ENCODE measurements around the gene PNPLA8.
"Not testable (repeated sequence)": the region's sequence is repeated elsewhere in the genome, so short reads cannot be mapped to it uniquely, and the experiment has no call there.

Gene PNPLA8

DNA sequence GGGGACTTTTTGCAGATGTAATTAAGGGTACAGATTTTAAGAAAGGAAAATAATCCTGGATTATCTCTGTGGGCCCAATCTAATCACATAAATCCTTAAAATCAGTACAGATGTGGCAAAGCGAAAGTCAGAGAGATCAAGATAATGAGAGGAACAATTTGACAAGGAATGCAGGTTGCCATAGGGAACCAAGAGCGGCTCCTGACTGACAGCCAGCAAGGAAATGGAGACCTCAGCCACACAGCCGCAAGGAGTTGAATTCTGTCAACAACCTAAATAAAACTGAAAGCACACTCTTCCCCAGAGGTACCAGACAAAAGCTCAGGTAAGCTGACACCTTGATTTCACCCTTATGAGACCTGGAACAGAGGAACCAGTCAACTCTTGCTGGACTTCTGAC, 3.4 kb upstream of the PNPLA8 start:
- DNase-seq: no peak

DNA sequence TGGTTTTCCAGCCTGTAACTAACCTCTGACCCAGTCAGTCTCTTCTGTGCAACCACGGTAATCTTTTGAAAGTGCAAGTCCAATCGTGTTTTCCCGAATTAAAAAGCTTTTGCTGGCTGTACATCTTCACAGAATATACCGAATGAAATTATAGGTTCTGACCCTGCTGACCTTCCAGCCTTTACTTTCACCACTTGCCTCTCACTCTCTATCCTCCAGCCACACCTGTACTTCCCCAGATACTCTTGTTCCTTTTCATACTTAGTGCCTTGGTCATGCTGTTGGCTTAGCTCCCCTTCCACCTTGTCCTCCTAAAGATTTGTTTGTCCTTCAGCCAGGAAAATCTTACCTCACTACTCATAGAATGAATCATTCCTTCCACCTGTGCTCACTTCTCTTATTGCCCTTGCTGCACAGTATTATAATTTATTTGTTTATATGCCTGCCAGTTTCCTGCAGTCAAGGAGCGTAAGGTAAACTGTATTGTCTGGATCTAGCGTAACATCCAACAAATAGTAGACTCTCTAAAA, 2.3 kb upstream of the PNPLA8 start:
- DNase-seq: no peak

DNA sequence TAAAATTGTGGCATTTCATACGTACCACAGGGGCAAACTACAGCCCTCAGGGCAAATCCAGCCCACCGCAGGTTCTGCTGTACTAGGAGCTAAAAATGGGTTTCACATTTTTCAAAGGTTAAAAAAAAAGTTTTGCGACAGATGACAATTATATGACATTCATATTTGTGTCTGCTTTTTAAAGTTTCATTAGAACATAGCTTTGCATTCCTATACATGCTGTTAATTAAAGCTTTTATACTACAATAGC, 758 bp upstream of the PNPLA8 start:
- DNase-seq: no peak

DNA sequence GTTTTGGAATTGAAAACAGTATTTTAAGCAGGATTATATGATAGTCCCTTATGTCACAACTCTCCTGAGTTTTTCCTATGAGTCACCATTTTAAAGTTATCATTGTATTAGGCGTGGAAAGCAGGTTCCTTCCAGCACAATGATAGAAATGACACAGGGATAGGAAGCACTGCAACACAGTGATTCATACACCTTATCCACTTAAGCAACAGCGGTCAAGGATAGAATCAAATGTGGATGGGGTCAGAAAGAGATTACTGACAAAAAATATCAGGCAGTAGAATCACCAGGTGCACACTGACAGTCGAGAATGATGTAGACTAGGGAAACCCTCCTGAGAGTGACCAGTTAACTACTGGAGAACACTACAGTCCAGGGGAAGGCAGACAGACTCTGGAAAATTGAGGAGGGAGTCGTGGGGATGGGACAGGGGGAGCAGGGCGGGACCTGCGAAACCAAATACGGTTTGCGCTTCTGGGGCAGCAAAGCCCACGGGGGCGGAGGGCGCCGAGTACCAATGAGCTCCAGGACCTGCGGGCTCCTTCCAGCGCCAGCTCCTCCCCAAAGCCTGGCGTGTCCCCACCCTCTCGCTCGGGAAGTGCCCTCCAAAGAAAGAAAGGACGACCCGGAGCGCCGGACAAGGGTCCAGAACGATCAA, 479 bp downstream of the PNPLA8 start:
- DNase-seq: peak; percentile 66

DNA sequence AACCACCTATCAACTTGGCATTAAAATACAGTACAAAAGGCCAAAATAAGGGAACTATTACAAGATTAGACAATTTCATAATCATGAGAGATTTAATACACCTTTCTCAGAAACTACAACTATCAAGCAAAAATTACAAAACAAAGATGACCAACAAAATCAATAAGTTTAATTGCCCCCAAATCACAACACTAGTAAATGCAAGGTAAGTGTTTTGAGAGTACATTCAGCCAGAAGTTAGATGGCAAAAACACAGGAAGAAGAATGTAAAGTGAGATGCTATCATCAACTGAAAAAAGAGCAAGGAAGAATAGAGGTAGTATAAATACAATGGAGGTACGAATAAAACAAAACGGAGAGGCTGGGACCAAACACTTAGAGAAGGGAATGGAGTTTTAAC, 3.2 kb downstream of the PNPLA8 start:
- no peak for DNase-seq

DNA sequence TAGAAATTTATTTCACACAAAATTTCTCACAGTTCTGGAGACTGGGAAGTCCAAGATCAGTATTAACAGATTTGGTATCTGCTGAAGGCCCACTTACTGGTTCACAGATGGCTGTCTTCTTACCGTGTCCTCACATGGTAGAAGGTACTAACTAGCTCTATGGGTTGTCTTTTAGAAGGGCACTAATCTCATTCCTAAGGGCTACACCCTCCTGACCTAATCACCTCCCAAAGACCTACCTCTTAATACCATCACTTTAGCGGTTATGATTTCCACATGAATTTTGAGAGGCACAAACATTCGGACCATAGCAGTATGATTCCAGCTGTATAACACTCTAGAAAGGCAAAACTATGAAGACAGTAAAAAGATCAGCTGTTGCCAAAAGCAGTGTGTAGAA, 8.0 kb downstream of the PNPLA8 start:
- no peak for DNase-seq

DNA sequence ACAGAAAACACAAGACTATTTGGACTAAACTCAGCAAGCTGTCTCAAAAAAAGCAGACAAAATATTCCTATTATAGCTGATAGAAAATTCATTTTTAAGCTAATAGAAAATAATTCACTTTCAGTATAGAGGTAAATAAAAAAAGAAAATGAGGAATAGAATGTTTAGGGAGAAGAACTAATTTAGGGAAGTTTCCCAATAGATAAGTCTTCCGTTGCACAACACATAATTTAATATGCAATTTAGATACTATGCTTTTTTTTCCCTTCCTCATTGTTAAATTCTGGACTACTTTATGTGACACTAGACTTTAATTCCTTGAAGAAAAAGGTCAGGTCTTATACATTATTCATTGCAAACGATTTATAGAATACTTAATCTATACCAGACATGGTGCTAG, 10.3 kb downstream of the PNPLA8 start:
- DNase-seq: peak; percentile 25

DNA sequence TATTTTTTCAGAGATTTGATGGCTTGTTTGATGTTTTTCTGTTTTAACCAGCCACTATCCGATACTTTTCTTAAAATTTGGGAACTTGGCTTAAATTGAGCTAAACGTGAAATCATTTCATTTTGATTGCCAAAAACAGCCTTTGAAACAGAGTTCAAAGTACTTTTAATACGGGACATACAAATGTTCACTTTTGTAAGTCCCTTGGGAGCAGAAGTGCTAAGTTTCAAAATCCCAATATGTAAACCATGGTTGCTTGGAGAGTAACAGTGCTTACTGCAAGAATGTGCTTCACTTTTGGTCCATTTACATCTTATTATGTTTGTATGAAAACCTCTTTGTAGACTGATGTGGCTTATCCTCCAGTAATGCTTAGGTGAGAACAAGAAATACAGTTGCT, 10.9 kb downstream of the PNPLA8 start:
- no peak for DNase-seq

DNA sequence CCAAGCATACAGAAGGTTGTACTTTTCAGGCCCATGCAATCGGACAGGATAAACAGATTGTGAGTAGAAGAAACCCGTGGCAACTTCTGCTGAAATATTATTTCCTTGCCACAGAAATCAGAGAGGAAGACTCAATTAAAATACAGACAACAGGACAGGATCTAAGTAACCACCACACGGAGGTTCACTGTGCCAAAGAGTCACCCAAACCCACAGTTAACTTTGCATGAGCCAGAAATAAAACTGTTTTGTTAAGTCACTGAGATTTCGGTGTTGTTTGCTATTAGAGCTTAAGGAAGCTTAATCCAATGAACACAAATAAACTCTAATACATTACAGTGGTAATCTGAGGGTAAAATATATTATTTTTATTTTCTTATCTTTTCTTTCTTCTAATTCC, 14.0 kb downstream of the PNPLA8 start:
- no peak for DNase-seq

DNA sequence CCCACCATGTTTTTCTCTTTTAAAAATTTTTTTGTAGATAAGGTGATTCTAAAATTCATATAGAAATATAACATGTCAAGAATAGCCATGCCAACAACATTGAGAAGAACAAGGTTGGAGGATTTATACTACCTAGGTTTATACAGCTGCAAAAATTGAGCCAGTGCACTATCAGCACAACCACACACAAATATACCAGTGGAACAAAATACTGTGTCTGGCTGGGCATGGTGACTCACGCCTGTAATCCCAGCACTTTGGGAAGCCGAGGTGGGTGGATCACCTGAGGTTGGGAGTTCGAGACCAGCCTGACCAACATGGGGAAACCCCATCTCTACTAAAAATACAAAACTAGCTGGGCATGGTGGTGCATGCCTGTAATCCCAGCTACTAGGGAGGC, 21.4 kb downstream of the PNPLA8 start:
- DNase-seq: not testable (repeated sequence)

DNA sequence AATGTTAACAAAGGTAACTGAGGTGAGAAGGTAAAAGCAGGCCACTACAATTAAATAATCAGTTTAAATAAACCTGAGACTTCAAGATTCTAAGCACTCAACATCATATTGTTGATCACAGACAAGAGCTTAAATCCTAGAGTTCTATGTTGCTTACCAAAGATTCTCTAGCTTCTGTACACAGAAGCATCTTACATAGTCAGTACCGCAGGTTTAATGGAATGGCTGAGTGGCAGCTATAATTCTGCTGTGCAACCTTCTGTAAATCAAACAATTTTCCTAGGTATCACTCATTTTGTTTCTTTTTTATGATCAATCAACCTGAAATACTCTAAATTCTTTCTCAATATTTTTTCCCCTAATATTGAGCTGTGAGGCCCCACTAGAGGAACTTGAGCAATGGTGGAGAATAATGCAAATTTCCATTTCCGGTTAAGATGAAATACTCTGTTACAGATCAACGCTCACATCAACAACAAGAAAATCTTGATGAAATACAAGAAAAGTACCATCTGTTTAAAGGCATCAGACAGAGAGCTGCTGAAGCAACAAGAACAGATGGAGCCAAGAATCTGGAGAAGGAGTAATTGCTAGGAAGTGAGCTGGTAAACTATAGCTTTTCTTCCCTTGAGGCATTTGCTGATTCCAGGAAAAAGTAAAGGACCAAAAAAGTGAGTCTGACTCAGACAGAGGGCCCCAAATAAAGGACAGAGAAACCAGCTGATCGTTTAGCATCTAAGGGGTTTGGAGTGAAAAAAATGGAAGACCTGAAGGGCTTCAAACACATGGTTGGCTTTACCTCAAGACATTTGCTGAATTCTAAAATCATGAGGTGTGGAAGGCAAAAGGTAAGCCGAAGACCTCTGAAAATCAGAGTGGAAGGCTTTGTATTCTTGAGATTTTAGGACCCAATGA, 22.6 kb downstream of the PNPLA8 start:
- DNase-seq: peak; percentile 5

DNA sequence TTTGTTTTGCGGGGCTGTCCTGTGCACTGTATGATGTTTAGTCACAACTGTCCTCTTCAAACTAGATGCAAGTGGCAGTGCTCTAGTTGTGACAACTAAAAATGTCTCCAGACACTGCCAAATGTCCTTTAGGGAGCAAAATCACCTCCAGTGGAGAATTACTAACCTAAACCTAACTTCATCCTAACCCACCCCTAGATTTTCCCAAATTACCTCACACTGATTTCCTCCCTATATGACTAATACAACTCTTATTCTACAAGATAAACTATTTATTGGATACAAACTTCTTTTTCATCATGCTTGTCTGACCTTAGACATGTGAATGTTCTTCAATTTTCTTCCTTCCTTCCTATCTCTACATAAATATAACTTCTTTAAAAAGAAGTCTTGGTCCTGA, 26.4 kb downstream of the PNPLA8 start:
- no peak for DNase-seq

DNA sequence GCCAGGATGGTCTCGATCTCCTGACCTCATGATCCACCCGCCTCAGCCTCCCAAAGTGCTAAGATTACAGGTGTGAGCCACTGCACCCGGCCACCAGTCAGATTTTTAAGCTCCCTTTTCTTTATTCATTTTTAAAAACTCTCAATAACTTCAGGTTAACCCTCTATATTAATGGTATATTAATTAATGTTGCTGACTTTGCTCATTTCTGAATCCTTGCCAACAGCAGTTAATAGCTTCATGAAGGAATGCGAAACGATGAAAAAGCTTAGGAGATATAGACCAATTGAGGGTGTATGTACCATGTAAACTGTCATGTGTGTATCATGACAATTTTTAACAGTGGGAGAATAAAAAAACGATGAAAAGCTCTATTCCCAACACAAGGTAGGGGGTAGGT, 27.5 kb downstream of the PNPLA8 start:
- DNase-seq: no peak

DNA sequence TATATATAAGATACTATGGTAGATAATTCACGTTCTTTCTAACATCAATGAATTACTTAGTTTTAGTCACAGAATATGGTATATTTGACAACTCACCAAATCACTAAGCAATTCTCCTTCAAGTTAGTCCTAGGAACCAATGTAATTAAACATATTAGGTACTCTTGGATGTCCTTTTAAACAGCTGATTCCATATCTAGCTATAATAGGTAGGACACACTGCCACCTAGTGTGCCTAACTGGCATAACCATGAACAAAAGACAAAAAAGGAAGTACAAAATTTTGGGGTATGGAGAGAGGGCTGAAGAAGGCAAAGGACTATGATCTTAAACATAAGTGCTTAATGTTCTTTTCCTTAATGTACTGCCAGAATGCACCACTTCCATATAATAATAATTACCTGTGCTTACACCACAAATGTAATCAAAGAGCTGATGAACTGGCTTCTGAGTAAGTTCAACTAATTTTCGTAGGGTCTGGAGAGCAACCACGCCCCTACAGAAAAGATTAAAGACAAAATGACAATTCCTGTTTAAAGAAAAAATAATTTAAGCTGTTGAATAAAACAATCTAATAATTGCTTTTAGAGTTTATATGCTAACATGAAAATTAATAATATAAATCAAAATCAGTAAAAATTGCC, 28.7 kb downstream of the PNPLA8 start:
- DNase-seq: no peak

DNA sequence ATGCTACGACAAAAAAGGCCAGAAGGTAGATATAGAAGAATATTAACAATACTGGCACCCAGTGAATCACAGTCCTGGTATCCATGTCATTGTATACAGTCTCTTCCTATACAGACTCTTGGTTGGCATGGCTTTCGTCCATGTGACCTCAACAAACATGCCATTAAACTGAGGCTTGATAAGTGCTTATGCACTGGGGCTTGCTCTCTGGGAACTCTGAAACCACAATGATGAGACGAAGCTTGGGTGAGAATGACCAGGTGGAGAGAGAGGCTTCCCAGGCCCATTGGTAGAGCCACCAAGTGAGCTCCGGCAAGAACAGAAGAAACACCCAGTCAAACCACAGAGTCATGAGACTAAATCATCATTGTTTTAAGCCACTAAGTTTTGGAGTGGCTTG, 33.2 kb downstream of the PNPLA8 start:
- DNase-seq: no peak

DNA sequence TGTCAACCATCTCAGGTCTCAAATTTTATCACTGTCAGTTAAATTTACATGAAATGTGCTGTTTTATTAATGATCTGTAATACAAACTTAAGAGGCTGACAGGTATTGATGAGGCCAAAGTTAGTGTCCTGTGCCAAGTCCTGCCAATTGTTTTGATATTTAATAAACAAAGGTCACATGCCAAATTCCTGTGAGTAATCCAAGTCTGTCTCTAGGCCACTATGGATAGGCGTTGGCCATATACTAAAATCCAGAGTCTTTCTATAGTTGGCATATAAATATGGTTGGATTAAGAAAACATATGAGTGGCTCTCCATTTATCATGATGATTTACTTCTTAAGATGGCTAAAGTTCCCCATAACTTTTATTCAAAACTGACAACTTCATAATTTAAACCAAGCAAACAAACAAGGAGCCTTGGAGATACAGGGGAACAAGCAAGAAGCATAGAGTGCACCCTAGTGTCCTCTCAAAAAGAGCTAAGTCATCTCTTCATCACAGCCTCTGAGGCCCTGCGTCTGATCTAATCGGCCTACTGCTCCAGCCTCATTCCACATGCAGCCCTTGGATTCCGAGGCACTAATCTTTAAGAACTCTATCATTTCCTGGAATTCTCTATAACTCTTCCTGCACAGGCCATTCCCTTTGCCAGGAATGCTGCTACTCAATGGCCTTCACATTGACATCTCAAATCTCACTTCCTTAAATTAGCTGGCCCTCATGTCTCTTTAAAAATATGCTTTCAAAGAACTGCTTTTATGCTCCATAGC, 37.0 kb downstream of the PNPLA8 start:
- no peak for DNase-seq

DNA sequence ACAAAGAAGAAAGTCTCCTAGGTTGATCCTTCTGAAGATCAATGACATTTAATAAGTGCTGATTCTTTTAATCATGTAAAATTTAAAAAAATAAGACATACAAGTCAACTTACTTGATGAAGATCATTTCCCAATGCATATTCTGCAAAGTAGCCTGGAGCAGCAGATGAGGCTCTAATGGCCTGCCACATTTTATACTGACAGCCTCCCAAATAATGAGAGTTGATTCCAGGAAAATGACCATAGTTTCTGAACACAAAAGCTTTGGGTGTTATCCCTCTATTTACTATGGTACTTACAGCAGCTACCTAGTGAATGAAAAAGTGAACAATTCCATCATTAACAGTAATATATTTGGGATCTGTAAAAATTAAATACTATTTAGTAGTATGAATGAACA, 38.3 kb downstream of the PNPLA8 start:
- no peak for DNase-seq

DNA sequence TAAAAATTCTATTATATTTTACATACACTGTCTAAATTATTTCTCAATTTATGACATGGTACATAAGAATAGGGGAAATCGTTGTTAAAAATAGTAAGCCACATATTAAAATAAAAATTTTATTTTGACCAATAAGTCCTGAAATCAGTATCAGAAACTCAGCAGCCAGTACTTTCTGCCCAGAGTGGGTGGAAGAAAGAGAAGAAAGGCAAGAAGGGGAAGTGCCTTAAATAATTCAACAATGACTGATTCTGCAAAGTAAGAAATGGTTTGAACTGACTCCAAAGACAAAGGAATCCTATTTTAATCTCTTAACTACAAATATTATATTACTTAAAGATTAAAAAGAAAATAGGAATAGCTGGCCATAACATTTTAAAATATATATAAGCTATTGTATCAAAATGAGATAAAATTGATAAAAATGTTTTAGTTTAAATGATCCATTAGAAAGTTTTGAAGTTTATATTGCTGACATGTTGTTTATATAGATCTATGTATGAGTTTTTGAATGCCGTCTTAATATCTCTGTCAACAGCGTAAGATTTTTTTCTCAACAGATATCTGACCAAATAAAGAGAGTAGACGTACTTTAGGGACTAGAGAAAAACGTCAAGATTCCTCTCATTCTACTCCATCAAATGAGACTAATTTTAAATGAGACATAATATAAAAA, 39.5 kb downstream of the PNPLA8 start:
- DNase-seq: no peak

DNA sequence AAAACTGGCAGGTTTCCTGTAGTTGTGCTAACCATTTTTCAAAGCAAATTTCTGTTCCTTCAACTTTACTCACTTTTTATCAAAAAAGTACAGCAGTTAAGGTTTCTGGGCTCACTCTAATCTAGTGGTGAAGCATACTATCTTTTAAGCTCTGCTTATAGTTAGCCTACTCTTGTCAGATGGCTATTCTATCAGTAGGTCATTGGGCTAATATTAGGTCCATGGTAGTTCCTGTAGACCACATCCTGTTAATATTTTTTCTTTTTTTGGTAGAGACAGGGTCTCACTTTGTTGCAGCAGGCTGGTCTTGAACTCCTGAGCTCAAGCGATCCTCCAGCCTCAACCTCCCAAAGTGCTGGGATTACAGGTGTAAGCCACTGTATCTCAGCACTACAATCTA, 41.8 kb downstream of the PNPLA8 start:
- DNase-seq: no peak

DNA sequence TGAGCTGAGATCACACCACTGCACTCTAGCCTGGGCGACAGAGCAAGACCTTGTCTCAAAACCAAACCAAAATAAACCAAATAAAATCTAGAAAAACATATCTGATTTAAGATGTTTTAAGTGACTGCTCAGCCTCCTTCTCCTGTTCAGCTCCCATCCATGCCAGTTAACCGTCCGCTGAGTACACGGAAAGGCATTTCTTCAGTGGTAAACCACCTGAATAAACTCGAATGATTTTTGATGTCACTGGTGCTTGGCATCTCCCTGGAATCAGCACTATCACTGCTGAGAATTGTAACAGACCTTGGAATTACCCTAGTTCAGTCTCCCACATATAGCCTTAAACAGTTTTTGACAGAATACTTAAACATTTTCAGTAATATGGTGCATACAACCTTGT, 45.6 kb downstream of the PNPLA8 start:
- no peak for DNase-seq

DNA sequence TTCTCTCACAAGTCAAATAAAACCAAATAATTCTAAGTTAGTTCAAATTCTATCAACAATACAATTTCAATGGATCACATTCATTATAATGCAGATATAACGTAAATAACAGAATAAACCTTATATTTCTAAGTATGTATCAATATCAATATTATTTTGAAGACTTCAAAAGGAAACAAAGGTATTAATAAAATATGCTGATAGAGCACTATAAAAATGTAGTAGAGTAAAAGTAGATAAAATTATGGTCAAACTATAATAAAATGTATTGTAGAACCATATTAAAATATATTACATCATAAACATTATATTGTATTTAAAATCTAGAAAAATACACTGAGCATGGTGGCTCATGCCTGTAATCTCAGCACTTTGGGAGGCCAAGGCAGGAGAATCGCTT, 46.2 kb downstream of the PNPLA8 start:
- DNase-seq: no peak

DNA sequence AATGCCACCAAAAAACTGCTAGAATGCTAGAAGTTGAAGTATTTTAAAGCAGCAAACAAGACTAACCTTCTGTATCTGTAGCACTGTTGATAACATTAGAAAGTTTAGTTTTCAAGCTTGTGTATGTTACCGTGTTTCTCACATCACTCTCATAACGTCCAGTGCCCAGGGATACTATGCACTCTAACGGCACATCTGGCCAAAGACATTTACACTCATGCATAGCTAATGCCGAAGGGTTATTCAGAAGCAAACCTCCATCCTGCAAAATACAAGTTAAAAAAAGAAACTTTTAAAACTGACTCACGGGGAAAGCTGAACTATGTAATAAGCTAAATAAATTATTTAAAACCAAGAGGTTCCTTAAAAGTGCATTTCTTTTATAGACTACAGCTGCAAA, 46.8 kb downstream of the PNPLA8 start:
- no peak for DNase-seq

DNA sequence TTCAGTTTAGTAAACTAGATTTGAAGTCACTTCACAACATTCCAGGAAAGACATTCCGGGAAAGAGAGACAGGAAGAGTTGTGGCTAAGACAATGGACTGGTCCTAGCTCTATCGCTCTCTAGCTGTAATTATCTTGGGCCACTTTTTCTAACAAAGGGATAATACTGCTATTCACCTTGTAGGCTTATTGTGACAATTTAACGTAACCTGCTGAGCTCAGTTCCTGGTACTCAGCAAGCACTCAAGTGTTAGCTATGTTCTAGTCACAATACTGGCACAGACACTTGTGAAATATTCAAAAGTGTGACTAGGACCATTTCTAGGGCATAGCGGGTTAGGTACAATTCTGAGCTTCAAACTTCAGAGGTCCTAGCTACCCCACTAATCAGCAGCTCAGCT, 57.7 kb downstream of the PNPLA8 start:
- DNase-seq: no peak

Measured in GF-D8 (cell line).